Cortex of kidney (tissue), 1 donor: Measurements from ENCODE around the gene FAM20A.

Source experiments
- DNase-seq: peaks from one replicate; lab custom pipeline; 2025; lab: John Stamatoyannopoulos, UW

Gene FAM20A

GRCh38 chr17:68491381-68492231 is 109.6 kb downstream of the FAM20A start:
- DNase-seq, result no peak

DNA sequence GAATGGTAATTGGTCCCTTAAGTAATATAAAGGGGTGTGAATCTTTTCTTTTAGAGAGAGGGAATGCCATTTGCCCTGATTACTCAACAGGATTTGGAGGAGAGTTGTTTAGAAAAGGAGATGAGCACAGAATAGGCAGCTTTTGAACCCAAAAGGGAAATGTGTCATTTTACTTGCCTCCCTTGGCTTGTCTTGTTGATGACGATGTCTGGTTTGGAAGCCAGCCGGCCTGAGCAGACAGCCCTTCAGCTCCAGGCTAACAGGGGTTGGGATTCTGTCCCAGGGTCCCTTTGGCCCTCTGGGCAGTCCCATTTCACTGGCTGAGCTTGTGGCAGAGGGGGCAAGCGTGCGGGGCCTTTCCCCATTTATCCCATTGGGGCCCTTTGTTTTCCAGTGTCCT is 111.2 kb downstream of the FAM20A start:
- DNase-seq, result no peak
